GM12864 (cell line): Measurements from ENCODE around the gene RDX.

Experiments used
- DNase-seq: peaks from one replicate; pipeline ENCODE4 v3.0.0-alpha.2; 2011; ENCODE audit warnings: low read depth
- H3K4me3 ChIP-seq: 2 replicates; pipeline ENCODE4 v1.5.1; 2011; ENCODE audit warnings: mild to moderate bottlenecking, low read depth, low read length, control low read depth
- TF ChIP-seq, protein P1 (sequence below): IDR thresholded peaks from 2 replicates; pipeline ENCODE4 v1.5.1; 2011; ENCODE audit warnings: low read depth, mild to moderate bottlenecking, moderate library complexity, low read length, control low read depth, inconsistent platforms; ENCODE audit errors: missing control alignments

RDX gene

DNA sequence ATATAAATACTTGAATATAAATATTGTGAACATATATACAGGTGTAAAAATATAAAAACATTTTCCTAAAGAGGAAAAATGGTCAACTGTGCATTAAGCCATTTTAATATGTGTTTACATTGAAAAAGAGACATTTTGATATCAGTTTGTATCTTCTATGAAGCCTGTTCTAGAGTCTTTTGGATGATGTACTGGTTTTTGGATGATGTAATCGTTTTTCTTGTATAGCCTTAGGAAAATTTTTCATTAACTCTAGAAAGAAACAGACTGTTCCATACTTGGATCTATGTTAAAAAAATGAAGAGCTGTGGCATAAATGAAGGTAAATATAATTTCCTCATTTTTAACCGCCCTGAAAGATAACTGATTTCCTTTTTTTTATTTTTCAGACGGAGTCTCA, 39.6 kb upstream of the RDX start:
- H3K4me3 ChIP-seq, result no peak overlapping the region
- TF ChIP-seq, protein P1, sequence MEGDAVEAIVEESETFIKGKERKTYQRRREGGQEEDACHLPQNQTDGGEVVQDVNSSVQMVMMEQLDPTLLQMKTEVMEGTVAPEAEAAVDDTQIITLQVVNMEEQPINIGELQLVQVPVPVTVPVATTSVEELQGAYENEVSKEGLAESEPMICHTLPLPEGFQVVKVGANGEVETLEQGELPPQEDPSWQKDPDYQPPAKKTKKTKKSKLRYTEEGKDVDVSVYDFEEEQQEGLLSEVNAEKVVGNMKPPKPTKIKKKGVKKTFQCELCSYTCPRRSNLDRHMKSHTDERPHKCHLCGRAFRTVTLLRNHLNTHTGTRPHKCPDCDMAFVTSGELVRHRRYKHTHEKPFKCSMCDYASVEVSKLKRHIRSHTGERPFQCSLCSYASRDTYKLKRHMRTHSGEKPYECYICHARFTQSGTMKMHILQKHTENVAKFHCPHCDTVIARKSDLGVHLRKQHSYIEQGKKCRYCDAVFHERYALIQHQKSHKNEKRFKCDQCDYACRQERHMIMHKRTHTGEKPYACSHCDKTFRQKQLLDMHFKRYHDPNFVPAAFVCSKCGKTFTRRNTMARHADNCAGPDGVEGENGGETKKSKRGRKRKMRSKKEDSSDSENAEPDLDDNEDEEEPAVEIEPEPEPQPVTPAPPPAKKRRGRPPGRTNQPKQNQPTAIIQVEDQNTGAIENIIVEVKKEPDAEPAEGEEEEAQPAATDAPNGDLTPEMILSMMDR, result no peak
- DNase-seq, result no peak

DNA sequence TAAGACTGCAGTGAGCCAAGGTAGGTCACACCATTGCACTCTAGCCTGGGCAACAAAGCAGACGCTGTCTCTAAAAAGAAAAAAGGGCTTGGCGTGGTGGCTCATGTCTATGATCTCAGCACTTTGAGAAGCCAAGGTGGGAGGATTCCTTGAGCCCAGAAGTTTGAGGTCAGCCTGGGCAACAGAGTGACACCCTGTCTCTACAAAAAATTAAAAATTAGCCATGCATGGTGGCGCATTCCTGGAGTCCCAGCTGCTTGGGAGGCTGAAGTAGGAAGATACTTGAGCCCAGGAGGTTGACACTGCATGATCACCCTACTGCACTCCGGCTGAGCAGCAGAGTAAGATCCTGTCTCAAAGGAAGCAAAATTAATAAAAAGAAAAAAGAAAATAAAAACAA, 38.9 kb upstream of the RDX start:
- TF ChIP-seq, protein P1, result no peak
- DNase-seq, result no peak
- no peak overlapping the region for H3K4me3 ChIP-seq

DNA sequence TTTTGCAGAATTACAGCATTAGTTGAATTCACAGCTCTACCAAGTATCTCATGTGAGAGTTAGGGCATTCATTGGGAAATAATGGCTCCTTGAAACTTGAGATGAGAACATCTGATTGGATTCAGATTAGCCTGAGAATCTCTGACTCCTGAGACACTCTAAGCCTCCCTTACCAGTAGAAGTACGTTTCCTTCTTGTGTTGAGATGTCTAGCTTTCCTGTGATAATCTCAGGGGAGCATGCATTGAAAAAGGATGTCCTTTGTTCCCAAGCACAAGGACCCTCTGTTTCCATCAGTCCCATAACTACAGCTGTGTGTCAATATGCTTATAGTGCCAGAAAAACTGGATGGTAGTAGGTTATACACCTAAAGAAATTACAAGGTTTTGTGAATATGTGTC, 35.2 kb upstream of the RDX start:
- H3K4me3 ChIP-seq, result no peak overlapping the region
- TF ChIP-seq, protein P1, result no peak
- DNase-seq, result no peak

DNA sequence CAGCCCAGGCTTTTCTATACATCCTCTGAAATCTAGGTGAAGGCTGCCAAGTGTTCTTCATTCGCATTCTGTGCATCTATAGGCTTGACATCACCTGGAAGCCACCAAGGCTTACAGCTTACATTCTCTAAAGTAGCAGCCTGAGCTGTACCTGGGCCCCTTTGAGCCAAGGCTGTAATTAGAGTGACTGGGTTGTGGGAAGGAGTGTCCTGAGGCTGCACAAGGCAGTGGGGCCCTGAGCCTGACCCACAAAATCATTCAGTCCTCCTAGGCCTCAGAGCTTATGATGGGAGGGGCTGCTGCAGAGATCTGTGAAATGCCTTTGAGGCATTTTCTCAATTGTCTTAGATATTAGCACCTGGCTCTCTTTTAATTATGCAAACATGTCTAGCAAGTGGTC, 33.0 kb upstream of the RDX start:
- DNase-seq, result no peak
- peak overlapping the region; percentile 70; the same call in 1 of the 2 replicates for H3K4me3 ChIP-seq
- TF ChIP-seq, protein P1, result no peak

DNA sequence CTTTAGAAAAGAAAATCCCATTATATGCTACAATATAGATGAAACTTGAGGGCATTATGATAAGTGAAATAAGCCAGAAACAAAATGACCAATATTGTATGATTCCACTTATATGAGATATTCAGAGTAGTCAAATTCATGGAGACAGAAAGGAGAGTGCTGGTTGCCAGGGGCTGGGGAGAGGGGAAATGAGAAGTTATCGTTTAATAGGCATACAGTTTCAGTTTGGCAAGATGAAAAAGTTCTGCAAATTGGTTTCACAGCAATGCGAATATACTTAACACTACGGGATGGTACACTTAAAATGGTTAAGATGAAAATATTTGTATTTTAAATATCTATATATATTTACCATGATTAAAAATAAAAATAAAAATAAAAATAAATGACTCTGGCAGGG, 31.1 kb upstream of the RDX start:
- TF ChIP-seq, protein P1, result no peak
- no peak for DNase-seq
- peak overlapping the region; percentile 50; the same call in 1 of the 2 replicates for H3K4me3 ChIP-seq

DNA sequence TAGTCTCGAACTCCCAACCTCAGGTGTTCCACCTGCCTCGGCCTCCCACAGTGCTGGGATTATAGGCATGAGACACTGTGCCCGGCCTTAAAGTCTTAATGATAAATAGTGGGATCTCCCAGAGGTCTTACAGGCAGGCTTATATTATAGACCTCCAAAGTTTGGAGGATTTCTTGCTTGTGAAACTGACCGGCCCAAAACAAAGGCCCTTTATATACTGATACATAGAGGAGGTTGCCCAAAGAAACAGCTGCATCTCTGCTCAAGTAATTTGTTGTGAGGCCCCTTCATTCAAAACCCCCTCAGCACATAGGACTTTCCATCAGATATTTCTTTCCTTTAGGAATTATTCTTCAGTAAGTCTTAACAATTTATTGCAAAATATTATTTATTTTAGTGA, 27.4 kb upstream of the RDX start:
- no peak for DNase-seq
- TF ChIP-seq, protein P1, result no peak
- no peak overlapping the region for H3K4me3 ChIP-seq

DNA sequence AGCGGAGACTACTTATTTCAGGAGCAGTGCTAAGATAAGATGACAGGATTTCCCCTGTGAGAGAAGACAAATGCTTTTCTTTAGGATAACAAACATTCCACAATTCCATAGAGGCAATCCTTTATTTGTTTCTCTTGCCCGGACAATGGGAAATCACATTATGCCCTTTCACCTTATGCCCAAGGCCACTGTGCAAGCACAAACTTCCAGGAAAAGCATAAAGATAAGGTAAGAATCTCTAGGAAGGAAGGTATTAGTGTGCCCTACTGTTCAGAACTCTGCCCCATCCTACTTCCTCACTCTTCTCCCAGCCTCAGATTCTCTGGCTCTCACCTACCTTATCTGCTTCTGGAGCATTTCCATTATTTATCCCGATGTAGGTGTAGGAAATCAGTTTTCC, 23.1 kb upstream of the RDX start:
- no peak overlapping the region for H3K4me3 ChIP-seq
- TF ChIP-seq, protein P1, result no peak
- DNase-seq, result no peak
